ENCODE data around the gene PMVK.

Gene PMVK

DNA sequence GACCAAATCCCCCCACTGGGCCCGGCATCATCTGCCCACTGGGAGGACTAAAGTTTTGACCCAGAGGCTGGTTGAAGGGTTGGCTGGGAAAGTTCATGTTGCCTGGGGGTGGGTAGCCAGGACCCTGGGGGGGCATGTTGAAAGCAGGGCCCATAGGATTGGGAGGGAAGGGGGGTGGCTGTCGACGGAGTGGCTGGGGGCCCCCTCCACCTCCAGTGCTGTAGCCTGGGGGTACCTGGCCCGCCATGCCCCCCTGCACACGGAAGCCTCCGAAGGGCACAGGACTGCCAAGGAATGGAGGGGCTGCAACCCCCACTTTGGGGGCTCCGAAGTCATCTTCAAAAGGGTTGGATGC, 22.9 kb upstream of the PMVK start:
- Mint-ChIP-seq H3K4me3 (peak overlapping the region; percentile 53), H3K27ac (no peak overlapping the region), H3K9me3 (no peaks in the 10 kb centered on the region), H3K27me3 (no peaks in the 10 kb centered on the region), H3K4me1 (ENCODE audit: low read depth) (peaks cover 68% of the 10 kb centered on the region), H3K36me3 (ENCODE audit: low read depth) (peaks cover 22% of the 10 kb centered on the region)

DNA sequence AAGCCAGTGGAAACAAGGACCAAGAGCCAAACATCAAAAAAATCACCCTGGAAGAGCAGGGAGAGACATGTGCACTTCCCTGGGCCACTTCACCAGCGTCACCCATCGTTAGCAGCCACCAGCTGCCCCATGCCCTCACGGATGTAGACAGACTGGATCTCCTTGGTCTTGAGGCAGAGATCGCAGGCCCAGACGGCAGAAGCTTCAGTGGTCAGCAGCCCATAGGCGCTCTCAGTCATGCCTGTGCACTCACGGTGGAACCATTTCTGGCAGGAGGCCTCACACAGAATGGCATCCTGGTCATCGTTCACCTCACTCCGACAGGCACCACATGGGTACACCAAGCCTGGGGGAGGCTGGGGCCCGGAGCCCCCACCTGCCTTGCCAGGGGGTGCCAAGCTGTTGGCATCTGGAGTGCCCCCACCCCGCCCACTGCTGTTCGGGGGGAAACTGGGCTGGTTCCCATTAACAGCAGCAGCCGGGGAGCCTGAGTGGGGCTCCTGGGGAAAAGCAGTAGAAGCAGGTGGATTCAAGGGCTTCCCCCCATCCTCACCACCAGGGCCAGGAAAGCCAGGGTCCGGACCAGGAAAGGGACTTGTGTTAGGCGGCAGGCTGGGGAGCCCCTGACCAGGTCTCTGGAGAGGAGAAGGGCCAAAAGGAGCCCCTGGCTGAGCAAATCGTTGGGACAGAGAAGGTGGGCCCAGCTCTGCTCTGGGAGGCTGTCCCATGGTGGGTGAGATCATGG, 22.3 kb upstream of the PMVK start:
- Mint-ChIP-seq H3K27me3 (no peaks in the 10 kb centered on the region), H3K9me3 (no peaks in the 10 kb centered on the region), H3K4me1 (ENCODE audit: low read depth) (peaks cover 71% of the 10 kb centered on the region), H3K4me3 (no peak overlapping the region), H3K36me3 (ENCODE audit: low read depth) (peaks cover 19% of the 10 kb centered on the region), H3K27ac (peak overlapping the region; percentile 52)

DNA sequence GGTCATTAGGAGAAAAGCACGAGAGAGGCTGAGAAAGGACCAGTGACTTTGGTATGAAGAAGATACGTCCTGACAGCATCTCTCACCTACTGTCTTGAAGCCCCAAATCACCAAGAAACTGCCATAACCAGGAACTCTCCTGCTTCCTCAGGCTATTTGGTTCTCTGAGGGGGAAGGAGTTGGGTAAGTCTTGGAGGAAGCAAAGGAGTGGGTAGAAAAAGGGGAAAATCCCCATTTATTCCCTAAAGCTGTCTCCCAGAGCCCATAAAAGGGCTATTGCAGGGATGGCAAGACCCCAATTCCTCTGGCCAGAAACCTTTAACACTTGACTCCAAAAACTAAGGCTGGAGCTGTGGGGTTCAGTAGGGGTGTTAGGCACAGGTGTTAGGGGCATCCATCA, 21.5 kb upstream of the PMVK start:
- Mint-ChIP-seq H3K36me3 (ENCODE audit: low read depth) (peaks cover 14% of the 10 kb centered on the region), H3K27ac (no peak overlapping the region), H3K4me1 (ENCODE audit: low read depth) (peaks cover 71% of the 10 kb centered on the region), H3K27me3 (no peaks in the 10 kb centered on the region), H3K4me3 (no peak overlapping the region), H3K9me3 (no peaks in the 10 kb centered on the region)

DNA sequence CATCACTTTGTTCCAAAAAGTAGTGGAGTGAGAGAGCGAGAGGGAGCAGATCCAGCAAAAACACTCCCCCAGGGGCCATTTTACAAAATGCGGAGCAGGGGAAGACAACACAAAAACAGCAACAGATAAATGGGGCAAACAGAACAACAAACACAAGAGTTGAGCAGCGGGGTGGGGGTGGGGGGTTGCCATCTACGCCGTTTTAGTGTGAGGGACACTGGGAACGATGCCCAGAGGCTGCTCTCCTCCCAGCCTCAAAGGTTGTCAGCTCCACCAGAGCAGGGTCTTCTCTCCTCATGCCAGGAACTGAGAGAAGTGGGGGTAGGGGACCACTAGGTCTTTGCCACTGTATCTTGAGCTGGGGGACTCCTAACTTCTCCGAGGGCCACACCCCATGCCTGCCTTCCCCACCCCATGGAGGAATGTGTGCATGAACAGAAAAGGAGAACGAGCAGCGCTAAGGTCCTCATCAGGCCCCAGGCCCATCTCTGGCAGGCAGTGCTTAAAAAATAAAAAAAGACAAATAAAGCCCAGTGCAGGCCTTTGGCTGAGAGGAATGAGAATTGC, 20.7 kb upstream of the PMVK start:
- Mint-ChIP-seq H3K9me3 (no peaks in the 10 kb centered on the region), H3K27me3 (no peaks in the 10 kb centered on the region), H3K4me1 (ENCODE audit: low read depth) (peaks cover 71% of the 10 kb centered on the region), H3K36me3 (ENCODE audit: low read depth) (peaks cover 5% of the 10 kb centered on the region), H3K4me3 (peak overlapping the region; percentile 13), H3K27ac (no peak overlapping the region)

DNA sequence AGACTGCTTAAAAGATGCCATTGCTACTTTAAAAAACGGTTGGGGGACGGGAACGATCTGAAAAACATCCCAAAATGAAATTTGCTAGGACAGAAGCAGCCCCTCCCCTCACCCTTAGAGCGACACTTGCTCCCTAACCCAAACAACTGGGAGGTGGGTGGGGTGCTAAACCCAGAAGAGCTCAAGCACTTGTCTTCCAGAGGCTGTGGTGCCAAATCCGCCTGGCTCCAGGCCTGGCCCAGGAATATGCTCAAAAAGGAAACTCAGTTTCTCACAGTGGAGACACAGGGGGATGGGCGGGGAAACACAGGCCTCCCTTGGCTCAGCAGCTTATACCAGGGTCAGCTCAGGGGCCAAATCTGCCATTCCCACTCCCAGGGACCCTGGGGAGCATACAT, 20.0 kb upstream of the PMVK start:
- Mint-ChIP-seq H3K9me3 (no peaks in the 10 kb centered on the region), H3K4me3 (peak overlapping the region; percentile 91), H3K27me3 (no peaks in the 10 kb centered on the region), H3K36me3 (ENCODE audit: low read depth) (peaks cover 4% of the 10 kb centered on the region), H3K27ac (peak overlapping the region; percentile 95), H3K4me1 (ENCODE audit: low read depth) (peaks cover 77% of the 10 kb centered on the region)

DNA sequence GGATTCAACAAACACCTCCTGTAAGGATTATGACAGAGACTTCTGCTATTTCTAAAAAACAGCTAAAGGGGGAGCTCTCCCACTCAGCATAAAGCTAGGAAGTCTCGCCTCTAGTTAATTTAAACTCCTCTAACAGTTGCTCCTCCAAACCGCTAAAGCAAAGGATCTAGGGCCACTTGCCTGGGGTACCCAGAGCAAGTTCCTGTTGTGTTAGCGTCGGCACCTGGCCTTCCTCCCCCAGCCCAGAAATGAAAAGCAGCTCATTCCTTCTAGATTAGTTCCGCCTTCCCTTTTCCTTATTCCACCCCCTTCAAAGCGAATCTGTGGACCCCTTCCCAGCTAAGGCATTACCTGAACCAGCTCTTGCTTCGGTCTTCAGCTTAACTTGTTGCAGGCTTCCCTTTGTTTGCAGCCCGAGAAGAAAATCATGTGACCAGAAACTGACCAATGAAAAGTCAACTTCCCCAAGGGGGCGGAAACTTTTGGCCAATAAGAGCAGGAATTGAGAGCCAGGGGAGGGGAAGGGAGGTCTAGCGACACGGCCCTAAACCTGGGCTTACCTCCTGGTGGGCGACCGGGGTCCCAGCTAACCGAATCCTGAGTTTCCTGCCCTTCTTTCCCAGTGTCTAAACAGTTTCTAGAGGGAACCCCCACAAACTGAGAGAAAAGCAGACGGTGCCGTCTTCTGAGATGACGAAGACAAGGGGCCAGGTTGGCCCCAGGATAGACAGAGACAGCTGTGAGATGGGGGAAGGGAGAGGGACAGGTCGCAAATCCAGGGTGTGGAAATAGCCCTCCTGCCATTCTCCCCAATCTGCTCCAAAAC, 19.4 kb upstream of the PMVK start, which contains the start of gene PBXIP1:
Gene PBXIP1, minus strand, starts transcription at position 382 of the 826 bp plus-strand sequence. CDS start 2,378 bp downstream, outside the sequence.
- peak within 1 kb of the TSS; percentile 95 for H3K27ac Mint-ChIP-seq
- H3K27me3 Mint-ChIP-seq: no peaks in the 10 kb centered on the region
- H3K36me3 Mint-ChIP-seq (ENCODE audit: low read depth): peaks cover 4% of the 10 kb centered on the region
- no peaks in the 10 kb centered on the region for H3K9me3 Mint-ChIP-seq
- H3K4me1 Mint-ChIP-seq (ENCODE audit: low read depth): peaks cover 81% of the 10 kb centered on the region
- H3K4me3 Mint-ChIP-seq: peak within 1 kb of the TSS; percentile 91

DNA sequence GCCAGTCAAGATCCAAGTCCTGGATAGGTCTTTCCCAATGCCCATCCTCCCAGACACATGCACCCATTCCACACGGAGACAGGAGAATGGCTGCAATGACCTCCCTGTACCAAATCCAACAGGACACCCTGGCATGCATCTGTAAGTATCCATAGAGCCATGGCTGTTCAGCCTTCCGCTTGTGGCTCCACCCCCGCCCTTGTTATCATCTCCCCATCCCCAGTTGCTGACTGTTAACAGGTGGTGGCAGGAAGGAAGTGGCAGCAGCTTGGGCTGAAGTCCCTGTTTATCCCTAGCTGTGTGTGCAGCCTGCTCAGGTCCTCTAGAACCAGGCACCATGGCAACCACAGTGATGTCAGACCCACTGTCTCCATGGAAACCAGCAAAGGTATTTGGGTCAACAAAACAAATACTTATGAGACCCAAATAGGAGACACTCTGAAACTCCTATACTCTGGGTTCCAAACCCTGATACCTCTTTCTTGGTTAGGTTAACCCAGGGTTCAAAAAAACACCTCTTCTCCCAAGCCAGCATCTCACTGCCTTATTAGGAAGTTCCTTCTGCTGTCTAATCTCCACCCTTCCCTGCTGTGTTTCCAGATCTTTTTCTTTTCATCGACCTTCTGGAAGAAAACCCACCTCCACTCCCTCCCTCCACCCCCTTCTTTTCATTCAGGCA, 18.7 kb upstream of the PMVK start:
- Mint-ChIP-seq H3K36me3 (ENCODE audit: low read depth) (peaks cover 9% of the 10 kb centered on the region), H3K27me3 (no peaks in the 10 kb centered on the region), H3K4me3 (peak overlapping the region; percentile 91), H3K4me1 (ENCODE audit: low read depth) (peaks cover 79% of the 10 kb centered on the region), H3K9me3 (no peaks in the 10 kb centered on the region), H3K27ac (peak overlapping the region; percentile 95)

DNA sequence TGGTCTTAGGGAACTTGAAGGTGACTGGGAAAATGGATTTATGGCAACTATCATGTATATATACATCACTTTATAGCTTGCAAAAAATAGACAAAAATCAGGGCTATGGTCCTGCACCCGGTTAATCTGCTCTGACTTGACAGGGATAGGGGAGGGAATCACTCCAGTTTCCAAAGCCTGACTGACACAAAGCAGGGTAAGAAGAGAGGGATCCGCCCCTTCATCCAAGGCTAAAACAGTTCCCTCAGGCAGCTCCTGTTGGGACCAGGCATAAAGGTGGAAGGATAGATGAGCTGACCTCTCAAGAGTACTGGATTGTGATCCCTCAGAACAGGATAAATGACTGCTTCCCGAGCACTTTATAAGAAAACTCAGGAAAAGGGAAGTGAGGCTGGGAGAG, 18.0 kb upstream of the PMVK start:
- Mint-ChIP-seq H3K4me1 (ENCODE audit: low read depth) (peaks cover 77% of the 10 kb centered on the region), H3K27me3 (no peaks in the 10 kb centered on the region), H3K27ac (peak overlapping the region; percentile 95), H3K4me3 (peak overlapping the region; percentile 91), H3K9me3 (no peaks in the 10 kb centered on the region), H3K36me3 (ENCODE audit: low read depth) (peaks cover 9% of the 10 kb centered on the region)

DNA sequence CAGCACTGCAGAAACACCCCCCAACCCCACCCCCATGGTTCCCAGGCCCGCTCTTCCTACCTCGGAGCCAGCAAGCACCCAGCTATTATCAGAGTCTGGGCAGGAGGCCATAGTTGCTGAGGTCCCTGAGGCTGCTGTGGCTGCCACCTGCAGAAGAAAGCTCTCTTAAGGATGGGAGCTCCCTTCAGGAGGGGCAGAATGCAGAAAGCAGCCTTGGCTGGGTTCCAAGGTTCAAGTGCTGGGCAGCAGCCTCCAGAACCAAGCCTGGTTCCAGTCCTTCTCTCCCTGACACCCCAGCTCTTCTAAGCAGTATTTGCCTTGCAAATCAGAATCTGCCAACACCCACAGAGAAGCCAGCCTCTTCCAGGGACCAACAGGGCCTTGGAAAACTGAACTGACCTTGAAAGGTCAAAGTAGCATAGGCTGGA, 17.1 kb upstream of the PMVK start:
- Mint-ChIP-seq H3K4me1 (ENCODE audit: low read depth) (peaks cover 80% of the 10 kb centered on the region), H3K27me3 (no peaks in the 10 kb centered on the region), H3K4me3 (peak overlapping the region; percentile 56), H3K9me3 (no peaks in the 10 kb centered on the region), H3K27ac (peak overlapping the region; percentile 95), H3K36me3 (ENCODE audit: low read depth) (peaks cover 10% of the 10 kb centered on the region)

DNA sequence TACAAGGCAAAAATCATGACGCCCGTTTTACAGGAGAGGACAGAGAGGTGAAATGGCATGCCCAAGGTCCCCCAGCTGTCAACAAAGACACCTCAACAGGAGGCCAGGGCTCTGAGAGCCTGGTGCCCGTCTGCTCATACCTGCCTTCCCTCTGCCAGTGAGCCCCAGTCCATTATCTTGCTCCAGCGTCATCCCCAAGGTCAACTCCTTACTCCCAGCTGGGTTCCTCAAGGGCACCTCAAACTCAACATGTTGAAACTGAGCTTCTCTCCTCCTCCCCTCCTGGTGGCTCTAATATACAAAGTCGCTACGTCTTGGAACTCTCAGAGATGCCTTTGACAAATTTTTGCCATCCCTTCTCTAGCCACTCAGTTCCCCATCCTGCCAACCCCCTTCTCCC, 16.1 kb upstream of the PMVK start:
- Mint-ChIP-seq H3K36me3 (ENCODE audit: low read depth) (peaks cover 9% of the 10 kb centered on the region), H3K4me3 (peak overlapping the region; percentile 70)

DNA sequence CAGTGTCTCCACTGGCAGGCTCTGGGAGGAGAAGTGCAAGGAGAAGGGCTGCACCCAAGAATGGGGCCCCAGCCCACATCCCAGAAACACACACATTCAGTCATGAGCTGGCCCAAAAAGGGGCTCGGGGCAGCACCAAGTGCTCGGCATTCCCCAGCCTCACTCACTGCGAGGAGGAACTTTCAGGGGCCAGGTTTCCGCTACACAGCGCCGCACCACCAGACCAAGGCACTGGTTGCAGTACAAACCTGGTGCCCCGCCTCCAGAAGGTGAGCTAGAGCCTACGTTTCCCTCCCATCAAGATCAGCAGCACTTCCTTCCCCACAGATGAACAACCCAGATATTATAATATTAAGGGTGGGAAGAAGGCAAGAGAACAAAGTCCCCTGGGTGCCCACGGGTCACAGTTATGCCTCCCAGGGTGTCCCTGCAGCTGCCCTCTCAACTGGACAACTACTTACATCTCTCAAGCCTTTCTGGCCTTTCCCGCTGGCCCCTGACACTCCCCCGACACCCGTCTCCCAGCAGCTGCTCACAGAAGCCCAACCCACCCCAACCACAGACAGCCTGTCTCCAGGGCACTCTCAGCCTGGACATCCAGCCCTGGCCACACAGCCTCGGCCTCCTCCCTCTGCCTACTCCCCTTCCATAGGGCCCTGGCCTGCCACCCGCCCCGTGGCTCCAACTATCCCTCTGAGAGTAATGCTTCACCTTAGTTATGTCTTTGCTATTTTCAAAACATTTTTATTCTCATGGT, 15.6 kb upstream of the PMVK start:
- peaks cover 69% of the 10 kb centered on the region for H3K4me1 Mint-ChIP-seq (ENCODE audit: low read depth)
- H3K9me3 Mint-ChIP-seq: no peaks in the 10 kb centered on the region
- H3K27me3 Mint-ChIP-seq: no peaks in the 10 kb centered on the region
- H3K4me3 Mint-ChIP-seq: peak overlapping the region; percentile 70
- peak overlapping the region; percentile 95 for H3K27ac Mint-ChIP-seq
- H3K36me3 Mint-ChIP-seq (ENCODE audit: low read depth): peaks cover 9% of the 10 kb centered on the region

More for the DNA sequence above, 16.1 kb upstream of the PMVK start:
- Mint-ChIP-seq H3K27me3 (no peaks in the 10 kb centered on the region), H3K9me3 (no peaks in the 10 kb centered on the region), H3K27ac (peak overlapping the region; percentile 95), H3K4me1 (ENCODE audit: low read depth) (peaks cover 74% of the 10 kb centered on the region)

DNA sequence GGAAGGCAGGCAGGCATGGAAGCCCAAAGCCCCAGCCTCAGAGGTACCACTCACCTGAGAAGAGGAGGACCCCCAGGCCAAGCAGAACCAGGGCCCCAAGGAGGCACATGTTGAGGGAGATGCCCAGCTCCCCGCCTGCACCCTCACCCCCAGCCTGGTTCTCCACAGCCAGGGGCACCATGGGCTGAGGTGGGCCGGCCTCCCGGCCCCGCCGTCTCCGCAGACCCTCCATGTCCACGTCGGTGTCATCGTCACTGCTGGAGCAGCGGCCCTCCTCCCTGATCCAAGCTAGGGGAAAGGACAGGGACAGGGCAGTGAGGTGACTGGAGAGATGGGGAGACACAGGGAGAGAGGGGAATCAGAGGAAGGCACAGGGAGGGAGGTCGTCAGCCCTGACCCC, 11.6 kb upstream of the PMVK start:
- Mint-ChIP-seq H3K36me3 (ENCODE audit: low read depth) (peaks cover 9% of the 10 kb centered on the region), H3K27ac (peak overlapping the region; percentile 68), H3K4me1 (ENCODE audit: low read depth) (peaks cover 45% of the 10 kb centered on the region), H3K9me3 (no peaks in the 10 kb centered on the region), H3K27me3 (no peaks in the 10 kb centered on the region), H3K4me3 (no peak overlapping the region)

DNA sequence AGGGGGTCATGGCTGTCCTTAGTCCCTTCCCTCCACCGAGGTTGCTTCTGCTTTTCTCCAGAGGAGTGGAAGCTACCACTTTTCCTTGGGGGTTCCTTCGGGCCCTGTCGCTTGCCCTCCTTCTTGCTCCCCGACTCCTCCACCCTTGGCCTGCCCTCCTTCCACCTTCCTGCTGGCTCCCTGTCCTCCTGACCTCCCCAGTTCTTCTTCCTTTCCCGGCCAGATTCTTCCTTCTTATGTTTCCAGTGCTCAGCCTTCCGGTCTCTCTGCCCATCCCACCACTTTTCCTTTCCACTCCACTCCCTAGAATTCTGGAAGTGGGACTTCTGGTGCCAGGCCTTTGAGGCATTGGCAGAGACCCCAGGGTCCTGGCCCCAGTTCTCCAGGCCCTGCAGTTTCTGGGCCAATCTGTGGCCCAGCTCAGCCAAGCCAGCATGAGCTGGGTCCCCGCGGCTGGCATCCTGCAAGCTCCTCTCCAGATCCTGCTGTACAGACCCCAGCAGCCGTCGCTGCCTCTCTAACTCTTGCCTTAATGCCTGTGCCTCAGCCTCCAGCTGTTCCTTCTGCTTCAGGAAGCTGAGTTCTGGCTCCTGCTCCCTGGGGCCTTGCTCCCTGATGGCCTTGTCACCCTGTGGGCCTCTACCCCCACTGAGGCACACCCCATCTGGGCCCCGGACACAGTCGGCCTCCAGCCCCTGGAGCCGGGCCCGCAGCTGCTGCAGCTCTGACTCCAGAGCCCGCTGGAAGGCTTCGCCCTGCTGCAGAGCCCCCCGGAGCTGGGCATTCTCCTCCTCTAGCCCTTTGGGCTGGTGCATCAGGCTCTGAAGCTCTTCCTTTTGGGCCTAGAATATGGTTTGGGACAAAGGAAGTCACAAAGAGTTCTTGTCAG, 9.7 kb upstream of the PMVK start:
- Mint-ChIP-seq H3K4me1 (ENCODE audit: low read depth) (peaks cover 45% of the 10 kb centered on the region), H3K4me3 (no peak overlapping the region), H3K9me3 (no peaks in the 10 kb centered on the region), H3K27ac (peak overlapping the region; percentile 32), H3K27me3 (no peaks in the 10 kb centered on the region), H3K36me3 (ENCODE audit: low read depth) (peaks cover 9% of the 10 kb centered on the region)

Measured in stimulated activated naive CD8-positive, alpha-beta T cell treated with anti-CD3 and anti-CD28 coated beads, Interleukin-15, Interleukin-2, amounts not matched to agents 100 ng/mL and 50 ng/mL, for 24 hours (primary cell).